GM21723 (cell line): ENCODE measurements around the gene SLC22A5.

Source experiments
- ATAC-seq: cut with Tn5 transposase; IDR thresholded peaks from one replicate; pipeline ENCODE4 v1.9.1; 2021; ENCODE audit warnings: mild to moderate bottlenecking, moderate library complexity; ENCODE audit not compliant: unreplicated experiment

The SLC22A5 gene

DNA sequence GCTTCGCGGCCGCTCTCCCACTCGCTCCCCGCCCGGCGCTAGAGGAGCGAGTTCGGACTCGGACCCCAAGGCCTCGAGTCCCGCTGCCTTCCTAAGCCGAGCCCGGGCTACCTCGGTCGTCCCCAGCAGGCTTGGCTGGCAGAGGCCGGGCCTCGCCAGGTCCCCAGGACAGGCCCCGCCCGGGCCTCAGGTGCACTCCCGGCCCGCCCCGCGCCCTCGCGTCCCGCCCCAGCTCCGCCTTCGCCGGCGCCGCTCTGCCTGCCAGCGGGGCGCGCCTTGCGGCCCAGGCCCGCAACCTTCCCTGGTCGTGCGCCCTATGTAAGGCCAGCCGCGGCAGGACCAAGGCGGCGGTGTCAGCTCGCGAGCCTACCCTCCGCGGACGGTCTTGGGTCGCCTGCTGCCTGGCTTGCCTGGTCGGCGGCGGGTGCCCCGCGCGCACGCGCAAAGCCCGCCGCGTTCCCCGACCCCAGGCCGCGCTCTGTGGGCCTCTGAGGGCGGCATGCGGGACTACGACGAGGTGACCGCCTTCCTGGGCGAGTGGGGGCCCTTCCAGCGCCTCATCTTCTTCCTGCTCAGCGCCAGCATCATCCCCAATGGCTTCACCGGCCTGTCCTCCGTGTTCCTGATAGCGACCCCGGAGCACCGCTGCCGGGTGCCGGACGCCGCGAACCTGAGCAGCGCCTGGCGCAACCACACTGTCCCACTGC, at the start of gene SLC22A5:
SLC22A5 (plus strand) TSS at position 237 of the 707 bp plus-strand sequence; CDS start at position 500, 263 bp downstream.
- peak; percentile 95 for ATAC-seq

DNA sequence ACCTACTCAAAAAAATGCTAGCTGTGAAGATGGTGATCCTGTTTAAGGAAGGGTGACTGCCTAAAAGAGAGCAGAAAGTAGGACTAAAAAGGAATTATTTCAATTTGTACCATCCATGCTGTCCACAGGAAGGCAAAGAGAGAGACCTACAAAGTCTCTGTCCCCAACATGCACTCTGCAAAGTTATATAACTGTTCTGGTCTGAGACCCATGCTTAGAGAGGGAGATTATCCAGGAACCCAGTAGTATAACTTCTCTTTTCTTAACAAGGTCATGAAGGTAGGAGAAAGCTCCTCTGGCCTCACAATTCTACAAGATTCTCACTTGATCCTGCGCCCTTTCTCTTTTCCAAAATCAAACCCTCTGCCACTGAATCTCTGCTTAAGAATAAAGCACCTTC, 49.5 kb upstream of the SLC22A5 start:
- no peak for ATAC-seq

DNA sequence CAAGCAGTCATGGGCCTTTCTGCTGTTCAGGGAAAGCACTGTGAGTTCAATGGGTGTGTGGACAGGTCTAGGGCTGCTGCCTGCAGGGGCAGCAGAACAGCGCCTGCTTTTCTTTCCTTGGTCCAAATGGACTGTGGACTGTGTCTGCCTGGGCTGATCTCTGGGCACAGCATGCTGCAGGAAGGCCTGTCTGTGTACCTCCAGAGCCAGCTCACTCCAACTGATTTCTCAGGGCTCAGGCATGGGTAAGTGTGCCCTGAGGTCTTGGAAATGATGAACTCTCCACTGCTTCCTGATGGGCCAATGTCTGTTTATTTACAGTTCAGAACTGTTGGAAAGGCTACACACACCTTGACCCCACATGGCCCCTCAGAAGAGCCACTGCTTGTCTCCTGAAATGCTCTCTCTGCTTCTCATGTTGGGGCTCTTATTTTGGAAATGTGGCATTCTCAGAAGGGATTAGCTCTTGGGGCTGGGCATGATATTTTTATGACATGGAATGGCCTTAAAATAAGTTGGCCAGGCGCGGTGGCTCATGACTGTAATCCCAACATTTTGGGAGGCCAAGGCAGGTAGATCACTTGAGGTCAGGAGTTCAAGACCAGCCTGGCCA, 48.3 kb upstream of the SLC22A5 start:
- ATAC-seq: no peak

DNA sequence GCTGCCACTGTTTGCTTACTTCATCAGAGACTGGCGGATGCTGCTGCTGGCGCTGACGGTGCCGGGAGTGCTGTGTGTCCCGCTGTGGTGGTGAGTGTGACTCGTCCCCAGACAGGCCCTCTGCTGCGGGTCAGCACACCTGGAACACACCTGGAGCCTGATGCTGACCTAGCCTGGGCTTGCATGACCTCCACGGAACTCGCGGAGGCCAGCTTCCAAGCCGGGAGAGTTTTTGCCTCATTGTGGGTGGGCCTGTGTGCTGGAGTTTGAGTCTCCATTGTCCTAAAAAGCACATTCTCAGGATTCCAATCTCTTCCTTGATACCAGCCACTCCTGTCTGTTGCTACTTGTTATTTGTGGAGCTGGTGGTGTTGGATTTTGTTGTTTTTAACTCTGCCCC, 47.2 kb upstream of the SLC22A5 start:
- ATAC-seq: no peak

DNA sequence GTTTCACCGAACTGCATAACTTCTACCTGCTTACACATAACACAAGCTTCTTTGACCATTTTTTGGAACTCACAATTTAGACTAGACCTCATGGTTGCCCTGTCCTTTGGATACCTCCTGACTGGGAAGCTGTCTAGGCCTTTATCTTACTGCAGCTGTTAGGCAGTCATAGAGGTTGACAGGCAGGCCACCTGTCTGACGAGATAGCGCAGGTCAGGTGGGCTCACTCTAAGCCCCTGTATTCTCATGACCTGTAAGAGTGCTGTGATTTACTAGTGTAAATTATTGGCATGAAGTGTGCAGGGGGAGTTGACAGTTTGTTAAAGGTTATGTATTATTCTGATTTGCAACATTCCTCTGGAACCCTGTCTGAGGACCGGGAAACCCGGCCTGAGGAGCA, 46.3 kb upstream of the SLC22A5 start:
- no peak for ATAC-seq

DNA sequence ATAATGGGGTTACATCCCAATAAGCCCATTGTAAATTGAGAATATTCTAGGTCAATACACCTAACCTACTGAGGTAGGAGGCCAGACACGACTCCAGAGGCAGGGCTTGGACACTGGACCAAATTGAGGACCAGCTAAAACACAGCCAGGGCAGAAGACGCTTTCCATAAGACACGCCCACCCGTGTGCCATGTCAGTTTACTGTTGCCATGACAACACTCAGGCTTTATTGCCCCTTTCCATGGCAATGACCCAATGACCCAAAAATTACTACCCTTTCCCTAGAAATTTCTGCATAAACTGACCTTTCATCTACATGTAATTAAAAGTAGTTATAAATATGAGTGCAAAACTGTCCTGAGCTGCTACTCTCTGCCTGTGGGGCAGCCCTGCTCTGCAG, 43.8 kb upstream of the SLC22A5 start:
- ATAC-seq: no peak

DNA sequence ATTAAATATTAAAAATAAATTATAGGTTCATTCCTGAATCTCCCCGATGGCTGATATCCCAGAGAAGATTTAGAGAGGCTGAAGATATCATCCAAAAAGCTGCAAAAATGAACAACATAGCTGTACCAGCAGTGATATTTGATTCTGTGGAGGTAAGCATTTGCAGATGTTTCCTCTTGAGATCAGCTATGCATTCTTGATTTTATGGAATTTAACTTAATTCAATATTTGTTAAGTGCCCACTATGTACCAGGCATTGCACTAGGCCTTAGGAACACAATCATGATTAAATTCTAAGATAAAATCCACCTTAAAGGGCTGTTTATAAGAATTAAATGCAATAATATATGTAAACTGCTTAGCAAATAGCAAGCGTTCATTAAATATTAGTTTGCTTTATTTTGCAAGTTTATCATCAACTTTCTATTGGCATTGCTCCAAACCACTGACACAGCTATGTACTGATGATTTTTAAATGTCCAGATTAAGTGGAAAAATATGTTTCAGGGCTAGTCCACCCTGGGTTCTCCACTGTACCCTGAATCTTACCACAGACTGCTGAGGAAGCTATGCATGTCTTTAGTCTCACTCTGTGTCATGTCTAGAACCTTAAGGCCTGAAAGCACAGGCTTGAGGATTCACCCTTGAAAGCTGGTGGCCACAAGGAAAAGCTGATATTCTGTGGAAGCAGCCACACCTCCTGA, 42.1 kb upstream of the SLC22A5 start:
- ATAC-seq: no peak

DNA sequence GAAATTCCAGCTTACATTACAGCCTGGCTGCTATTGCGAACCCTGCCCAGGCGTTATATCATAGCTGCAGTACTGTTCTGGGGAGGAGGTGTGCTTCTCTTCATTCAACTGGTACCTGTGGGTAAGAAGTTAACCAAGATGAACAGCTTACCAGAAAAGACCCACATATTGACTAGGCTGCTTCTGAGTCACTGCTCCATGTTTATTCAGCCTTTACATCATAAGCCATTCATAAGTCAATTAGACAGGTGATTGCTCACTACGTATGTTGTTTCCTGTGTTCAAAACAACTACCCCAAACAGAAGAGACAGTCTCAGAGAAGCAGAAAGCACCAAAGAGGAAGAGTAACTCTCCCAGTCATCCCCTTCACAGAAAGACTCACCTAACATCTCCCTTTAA, 34.7 kb upstream of the SLC22A5 start:
- no peak for ATAC-seq

DNA sequence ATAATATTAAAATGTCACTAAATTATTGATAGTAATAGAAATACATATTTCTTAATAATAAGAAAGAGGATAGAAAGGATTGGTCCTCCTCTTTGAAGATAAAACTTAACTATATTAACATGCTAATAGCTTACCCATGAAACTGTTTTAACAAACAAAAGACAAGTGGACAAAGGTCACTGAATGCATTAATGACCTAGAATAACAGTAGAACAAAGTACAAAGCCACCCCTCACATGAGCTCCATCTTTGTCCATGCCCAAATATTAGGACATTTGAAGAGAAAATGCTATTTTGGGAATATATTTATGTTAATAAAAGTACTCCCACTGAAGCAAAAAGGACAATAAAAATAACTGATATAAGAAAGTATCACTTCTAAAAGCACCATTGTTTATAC, 34.1 kb upstream of the SLC22A5 start:
- ATAC-seq: no peak

DNA sequence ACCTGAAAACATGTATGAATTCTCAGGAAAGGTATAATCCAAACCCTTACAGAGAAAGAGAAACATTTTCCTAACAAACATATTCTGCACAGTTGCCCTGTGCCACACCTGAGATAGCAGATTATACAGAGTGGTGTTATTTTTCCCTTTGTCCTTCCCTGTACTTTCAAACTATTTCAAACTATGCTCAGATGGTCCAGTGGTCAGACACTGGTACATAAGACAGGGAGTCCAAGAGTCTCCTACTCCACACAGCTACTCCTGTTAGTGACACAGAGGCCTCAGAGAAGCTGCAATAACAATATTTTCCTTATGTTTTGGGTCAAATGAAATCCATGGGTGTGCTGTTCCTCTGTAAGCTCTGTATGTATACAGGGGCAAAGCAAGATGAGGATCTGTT, 30.0 kb upstream of the SLC22A5 start:
- ATAC-seq: no peak

DNA sequence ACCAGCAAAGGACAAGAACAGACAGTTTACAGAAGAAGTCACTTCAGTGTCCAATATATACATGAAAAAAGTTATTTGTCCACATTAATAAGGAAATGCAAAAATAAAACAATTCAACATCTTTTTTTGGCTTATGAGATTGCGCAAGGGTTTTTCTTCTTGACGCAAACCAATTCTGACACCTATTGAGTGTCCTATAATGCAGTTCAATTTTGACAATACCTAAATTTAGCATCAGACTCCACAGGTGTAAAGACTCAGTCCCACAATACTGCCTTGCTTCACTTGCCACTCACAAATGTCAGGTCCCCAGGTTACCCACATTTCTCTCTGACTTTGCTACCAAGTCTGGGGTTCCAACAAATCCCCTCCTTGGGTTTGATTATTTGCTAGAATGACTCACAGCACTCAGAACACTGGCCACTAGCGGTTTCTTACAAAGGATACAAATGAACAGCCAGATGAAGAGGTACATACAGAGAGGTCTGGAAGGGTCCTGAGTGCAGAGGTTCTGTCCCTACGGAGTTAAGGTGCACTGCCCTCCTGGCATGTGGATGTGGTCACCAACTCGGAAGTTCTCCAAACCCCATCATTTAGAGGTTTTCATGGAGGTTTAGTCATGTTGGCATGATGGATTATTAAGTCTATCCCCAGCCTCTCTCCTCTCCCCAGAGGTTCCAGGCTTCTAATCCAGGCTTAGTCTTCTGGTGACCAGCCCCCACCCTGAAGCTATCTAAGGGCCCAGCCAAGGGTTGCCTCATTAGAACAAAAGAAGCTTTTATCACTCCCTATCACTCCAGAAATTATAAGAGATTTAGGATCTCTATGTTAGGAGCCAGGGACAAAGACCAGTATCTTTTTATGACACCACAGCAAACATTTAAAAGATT, 27.0 kb upstream of the SLC22A5 start:
- no peak for ATAC-seq

DNA sequence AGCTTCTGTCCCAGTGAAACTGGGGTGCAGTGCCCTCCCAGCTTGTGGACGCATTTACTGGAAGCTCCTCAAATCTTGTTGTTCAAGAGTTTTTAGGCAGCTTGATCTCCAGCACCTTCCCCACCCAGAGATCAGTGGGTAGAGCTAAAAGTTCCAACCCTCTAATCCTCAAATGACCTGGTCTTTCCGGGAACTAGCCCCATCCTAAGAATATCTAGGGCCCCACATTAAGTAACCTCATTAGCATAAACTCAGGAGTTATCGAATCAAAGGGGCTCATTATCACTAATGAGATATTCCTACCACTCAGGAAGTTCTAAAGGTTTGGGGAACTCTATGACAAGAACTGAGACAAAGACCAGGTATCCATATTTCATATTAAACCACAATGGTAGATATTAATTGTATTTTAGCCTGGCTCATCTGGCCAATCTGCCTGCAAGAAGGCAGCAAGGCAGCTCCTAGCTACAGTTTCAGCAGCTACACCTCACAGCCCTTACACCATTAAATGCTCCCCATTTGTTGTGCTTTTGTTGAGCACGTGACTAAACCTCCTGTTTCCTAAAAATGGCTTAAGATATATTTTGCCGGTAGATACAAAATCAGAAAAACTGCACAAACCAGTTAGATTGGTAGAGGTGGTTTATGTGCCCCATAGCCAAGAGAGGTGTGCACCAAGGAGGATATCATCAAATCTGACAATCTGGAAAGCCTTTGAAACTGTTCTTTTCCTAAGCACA, 24.6 kb upstream of the SLC22A5 start:
- no peak for ATAC-seq

DNA sequence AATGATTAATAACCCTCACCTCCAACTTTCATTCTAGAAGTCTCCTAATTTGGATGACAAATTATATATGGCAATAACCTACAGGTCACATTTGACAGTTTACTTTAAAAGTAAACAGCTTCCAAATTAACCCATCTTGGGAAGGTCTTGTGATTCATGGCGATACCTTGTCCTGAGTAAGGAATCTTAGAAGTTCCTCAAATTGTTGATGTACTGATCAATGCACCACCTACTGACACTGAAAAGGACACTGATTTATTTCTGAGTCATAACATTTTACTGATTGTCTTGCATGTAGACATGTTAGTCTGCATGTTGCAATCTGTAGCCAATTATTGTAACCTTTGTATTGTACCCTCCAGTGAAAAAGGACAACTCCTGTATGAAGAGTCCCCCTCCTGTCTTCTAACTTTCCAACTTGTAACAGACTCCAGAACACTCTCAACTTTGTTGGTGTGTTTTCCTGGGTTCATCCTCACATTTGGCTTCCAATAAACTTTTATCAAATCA, 16.0 kb upstream of the SLC22A5 start:
- no peak for ATAC-seq

DNA sequence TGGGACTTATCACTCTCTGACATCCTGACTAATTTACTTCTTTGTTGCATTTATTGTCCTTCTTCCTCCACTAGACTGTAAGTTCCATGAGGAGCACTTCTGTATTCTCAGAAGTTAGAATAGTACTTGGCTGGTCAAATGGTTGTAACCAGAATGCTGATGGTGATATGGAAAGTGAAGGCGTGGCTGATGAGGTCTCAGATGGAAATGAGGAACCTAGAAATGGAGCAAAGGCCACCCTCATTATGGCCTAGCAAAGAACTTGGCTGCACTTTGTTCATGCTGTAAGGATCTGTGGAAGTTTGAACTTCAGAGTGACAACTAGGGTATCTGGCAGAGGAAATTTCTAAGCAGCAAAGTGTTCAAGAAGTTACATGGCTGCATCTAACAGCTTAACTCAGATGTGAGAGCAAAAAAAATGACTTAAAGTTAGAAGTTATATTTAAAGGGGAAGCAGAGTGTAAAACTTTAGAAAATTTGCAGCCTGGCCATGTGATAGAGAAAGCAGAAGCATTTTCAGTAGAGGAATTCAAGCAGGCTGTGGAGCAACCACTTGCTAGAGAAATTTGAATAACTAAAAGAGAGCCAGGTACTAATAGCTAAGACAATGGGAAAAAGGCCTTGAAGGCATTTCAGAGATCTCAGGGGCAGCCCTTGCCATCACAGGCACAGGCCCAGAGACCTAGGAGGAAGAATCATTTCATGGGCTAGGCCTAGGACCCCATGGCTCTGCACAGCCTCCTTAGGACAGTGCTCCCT, 14.9 kb upstream of the SLC22A5 start:
- ATAC-seq: no peak

DNA sequence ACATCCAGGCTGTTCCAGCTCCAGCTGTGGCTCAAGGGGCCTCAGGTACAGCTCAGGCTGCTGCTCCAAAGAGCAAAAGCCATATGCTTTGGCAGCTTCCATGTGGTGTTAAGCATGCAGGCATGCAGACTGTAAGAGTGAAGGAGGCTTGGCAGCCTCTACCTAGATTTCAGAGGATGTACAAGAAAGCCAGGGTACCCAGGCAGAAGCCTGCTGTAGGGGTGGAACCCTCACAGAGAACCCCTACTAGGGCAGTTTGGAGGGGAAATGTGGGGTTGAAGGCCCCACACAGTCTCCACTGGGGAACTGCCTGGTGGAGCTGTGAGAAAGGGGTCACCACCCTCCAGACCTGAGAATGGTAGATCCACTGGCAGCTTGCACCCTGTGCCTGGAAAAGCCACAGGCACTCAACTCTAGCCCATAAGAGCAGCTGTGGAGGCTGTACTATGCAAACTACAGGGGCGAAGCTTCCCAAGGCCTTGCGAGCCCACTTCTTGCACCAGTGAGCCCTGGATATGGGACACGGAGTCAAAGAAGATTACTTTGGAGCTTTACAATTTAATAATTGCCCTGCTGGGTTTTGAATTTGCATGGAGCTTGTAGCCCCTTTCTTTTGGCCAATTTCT, 14.3 kb upstream of the SLC22A5 start:
- no peak for ATAC-seq

DNA sequence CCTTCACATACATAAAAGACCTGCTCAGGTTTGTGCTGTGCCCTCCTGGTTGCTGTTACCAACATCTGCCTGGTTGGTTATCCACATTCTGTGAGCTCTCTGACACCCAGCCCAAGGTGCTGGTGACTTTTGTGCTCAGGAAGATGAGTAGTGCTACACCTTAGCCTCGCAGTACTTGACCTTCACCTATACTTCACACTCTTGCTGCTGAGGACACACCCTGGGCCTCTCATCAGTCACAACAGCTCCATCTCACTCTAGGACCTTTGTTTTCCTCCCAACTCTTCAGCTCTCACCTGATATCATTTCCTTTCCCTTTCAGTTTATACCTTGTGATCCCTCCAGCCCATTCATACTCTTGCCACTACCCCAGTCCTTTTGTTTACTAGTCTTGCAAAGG, 10.7 kb upstream of the SLC22A5 start:
- no peak for ATAC-seq

DNA sequence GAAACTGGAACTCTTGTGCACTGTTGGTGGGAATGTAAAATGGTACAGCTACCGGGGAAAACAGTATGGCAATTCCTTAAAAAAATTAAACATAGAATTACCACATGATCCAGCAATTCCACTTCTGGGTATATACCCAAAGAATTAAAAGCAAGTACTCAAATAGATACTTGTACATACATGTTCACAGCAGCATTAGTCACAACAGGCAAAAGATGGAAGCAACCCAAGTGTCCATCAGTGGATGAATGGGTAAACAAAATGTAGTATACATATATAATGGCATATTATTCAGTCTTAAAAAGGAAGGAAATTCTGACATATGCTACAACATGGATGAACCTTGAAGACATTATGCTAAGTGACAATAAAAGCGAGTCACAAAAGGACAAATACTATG, 7.4 kb upstream of the SLC22A5 start:
- ATAC-seq: no peak

DNA sequence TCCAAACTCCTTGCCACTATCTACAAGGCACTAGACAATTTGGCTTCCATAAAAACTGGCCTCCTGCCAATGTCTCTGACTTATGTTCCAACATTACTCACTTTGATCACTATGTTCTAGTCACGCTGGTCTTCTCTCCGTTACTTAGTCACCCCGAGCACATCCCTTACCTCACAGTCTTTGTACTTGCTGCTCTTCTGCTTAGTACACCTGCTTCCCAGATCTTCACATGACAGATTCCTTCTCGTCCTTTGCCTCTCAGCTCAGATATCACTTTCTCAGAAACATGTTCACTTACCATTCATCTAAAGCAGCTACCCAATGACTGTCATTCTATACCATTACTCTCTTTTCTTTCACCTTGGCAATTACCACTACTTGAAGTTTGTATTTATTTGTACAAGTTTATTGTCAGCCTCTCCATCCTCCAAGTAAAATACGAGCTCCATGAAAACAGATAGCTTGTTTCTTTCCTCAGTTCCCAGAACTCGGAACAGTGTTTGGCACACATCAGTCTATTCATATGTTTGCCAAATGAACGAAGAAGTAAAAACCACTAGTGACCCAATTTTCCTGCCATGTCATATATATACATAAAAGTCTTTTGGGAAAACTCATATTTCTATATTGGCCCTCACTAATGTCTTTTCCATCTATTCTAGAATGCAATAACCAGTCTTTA, 5.9 kb upstream of the SLC22A5 start:
- no peak for ATAC-seq

DNA sequence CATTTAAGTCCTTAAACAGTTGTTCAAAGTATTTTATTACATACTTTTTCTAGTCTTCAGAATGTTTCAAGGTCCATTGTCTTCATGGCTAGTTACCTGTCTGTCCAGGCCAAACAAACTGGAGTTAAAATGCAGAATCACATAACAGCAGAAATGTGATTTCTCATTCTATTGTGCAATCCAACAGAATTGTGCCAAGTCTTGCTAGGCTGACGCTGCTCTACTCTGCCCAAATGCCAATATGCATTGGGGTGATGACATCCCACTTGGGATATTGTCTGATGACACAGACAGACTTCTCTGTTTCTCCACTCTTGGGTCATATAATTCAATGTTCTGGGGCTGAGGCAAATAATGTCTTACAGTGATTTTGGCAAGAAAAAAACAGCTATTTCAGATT, 5.2 kb upstream of the SLC22A5 start:
- ATAC-seq: no peak
